HG03520 (cell line): ENCODE data around the gene PIPOX.

Experiments used
- ATAC-seq: cut with Tn5 transposase; IDR thresholded peaks from one replicate; pipeline ENCODE4 v1.9.1; 2021; ENCODE audit warnings: mild to moderate bottlenecking, moderate library complexity; ENCODE audit not compliant: unreplicated experiment

PIPOX gene

DNA sequence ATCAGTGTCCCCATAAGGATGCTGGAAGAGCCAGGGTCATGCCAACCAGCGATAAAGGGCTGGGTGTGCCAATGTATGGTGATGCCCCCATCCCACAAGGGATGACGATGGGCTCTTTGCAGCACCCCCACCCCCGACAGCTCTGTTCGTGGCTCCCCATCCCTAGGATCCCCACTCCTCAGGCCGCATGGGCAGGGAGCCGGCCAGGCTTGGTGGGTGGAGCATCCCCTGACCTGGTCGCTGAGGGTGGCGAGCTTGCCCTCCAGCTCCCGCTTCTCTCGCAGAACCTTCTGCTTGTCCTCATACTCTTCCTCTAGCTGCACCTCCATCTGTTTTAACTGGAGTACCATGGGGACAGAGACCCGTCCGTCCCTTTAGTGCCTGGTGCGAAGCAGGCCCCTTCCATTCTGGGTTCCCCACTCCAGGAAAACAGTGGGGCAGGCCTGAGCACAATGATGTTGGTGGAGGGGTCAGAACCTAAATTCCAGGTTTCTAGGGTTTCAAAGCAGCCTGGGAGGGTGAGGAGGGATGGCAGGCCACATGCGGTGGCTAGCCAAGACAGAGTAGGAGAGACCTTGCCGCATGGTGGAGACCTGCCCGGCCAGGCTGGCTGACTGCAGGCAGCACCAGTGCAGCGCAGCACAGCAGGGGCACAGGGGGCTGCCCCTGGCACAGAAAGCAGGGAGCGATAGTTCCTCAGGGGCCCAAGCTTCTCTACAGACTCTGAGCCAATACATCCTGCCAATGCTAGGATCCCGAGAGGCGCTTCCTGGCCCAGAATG is 50.3 kb downstream of the PIPOX start:
- ATAC-seq, result no peak

- ATAC-seq, result no peak
Measured at GRCh38 chr17:29094101-29094708, 51.3 kb downstream of the PIPOX start.

- no peak for ATAC-seq
Measured at GRCh38 chr17:29095439-29095838, 52.5 kb downstream of the PIPOX start.

DNA sequence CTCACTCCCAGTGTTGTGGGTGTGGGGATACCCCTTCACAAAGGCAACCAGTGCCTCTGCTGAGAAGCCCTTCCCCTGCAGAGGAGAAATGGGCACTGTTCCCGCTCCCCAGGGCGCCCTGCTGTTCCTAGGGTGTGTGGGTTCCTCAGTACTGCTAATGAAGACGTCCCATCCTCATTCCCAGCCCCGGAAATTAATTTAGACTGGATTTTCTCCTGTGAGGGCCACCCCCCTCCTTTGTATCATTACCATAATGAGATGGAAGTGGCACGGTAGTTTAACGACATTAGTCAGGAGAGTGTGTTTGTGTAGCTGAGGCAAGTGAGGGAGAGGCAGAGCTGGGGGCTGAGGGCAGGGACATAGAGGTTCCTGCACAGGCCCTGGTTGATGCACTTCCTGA is 53.2 kb downstream of the PIPOX start:
- no peak for ATAC-seq

GRCh38 chr17:29099527-29099926 is 56.6 kb downstream of the PIPOX start:
- no peak for ATAC-seq

DNA sequence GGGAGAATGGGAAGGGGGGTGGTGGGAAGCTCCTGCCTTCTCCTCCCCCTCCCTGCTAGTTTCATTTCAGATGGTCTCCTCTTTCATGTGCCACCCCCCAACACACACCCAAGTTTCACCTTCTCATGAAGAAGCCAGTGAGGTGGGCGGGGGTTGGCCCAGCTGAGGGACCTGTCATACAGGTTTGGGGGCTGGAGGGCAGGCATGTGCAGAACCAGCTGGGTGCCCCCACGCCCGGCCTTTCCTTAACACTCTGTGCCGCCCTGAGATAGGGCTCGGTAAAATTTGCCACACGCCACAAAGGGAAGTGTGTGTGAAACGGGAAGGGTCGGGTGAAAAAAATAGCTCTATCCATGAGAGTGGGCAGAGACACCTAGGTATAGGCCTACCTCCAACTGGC is 57.4 kb downstream of the PIPOX start:
- no peak for ATAC-seq

DNA sequence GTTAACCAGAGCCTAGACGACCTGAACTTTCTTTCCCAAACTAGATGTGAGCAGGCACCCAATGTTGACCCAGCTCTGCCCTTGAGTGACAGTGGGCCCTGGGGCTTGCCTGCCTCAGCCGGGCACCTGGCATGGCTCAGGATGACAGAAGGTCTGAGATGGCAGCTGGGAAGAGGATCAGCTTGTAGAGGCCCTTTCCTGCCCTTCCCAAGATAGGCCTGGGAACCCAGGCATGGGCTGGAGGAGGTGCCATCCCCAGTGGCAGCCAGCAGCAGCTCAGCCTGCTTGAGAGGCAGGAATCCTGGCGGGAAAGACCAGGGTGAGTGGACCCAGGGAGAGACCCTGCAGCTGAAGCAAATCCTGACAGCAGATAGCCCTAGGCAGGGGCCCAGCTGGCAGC is 59.1 kb downstream of the PIPOX start:
- no peak for ATAC-seq

DNA sequence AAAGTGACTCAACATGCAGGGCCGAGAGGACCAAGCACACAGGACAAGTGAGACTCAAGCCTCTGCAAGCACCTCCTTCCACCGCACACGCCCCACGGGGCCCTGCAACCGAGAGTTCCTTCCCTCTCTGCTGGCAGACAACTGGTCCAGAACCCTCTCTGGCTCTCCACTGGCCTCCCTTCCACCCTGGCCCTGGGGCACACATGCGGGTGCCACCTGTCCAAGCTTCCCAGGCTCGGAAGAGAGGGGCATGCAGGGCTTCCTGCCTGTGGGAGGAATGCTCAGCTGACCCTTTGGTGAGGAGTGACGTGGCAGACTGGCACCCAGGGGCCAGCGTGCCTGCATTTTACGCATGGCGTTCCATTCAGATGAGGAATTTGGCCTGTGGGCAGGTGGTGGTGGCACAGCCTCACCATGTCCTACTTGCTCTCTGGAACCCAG is 59.8 kb downstream of the PIPOX start:
- ATAC-seq, result no peak

GRCh38 chr17:29103341-29103740 is 60.4 kb downstream of the PIPOX start:
- no peak for ATAC-seq
